Coronary artery (tissue), 2 donors: ENCODE results near the gene CFAP97.

Experiments
- DNase-seq: peaks from one replicate; pipeline ENCODE4 v3.0.0-alpha.2; 2017; ENCODE audit warnings: low spot score
- H3K27ac ChIP-seq, 2 donors: fragments of 200-600 bp; sonication (generic); one replicate each; pipeline ENCODE4 v1.5.1; 2016 to 2019
- H3K4me3 ChIP-seq: fragments of 200-600 bp; sonication (generic); 2 replicates; pipeline ENCODE4 v1.5.1; 2016; ENCODE audit warnings: mild to moderate bottlenecking, moderate library complexity
- TF ChIP-seq, protein P1 (sequence below): fragments of 200-600 bp; sonication (generic); IDR thresholded peaks from one replicate; pipeline ENCODE4 v1.5.1; 2019; ENCODE audit warnings: antibody characterized with exemption

The CFAP97 gene

DNA sequence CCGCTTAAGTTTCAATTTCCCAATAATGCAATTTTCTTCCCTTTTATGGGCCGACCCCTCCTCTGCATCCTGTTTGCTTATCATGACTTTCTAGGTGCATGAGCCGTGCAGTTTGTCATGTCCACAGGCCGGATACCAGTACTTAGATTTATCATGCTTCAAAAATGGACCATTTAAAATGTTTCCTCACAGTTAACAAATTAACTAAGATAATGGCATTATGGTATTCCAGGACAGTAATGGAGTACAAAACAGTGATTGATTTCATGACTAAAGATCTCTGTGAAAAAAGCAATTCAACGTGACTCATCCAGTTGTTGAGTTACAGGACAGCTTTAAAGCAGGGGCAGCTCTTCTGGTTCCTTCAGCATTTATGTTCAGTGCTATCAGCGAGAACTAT lies 28.6 kb upstream of the CFAP97 start:
- no peak for DNase-seq
- Histone ChIP-seq H3K27ac (no peak overlapping the region), H3K4me3 (no peak overlapping the region)
- TF ChIP-seq, protein P1, sequence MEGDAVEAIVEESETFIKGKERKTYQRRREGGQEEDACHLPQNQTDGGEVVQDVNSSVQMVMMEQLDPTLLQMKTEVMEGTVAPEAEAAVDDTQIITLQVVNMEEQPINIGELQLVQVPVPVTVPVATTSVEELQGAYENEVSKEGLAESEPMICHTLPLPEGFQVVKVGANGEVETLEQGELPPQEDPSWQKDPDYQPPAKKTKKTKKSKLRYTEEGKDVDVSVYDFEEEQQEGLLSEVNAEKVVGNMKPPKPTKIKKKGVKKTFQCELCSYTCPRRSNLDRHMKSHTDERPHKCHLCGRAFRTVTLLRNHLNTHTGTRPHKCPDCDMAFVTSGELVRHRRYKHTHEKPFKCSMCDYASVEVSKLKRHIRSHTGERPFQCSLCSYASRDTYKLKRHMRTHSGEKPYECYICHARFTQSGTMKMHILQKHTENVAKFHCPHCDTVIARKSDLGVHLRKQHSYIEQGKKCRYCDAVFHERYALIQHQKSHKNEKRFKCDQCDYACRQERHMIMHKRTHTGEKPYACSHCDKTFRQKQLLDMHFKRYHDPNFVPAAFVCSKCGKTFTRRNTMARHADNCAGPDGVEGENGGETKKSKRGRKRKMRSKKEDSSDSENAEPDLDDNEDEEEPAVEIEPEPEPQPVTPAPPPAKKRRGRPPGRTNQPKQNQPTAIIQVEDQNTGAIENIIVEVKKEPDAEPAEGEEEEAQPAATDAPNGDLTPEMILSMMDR, result no peak

GRCh38 chr4:185229021-185229818 lies 25.4 kb upstream of the CFAP97 start:
- DNase-seq, result no peak
- Histone ChIP-seq H3K4me3 (no peak overlapping the region), H3K27ac (no peak overlapping the region)
- TF ChIP-seq, protein P1, result no peak

DNA sequence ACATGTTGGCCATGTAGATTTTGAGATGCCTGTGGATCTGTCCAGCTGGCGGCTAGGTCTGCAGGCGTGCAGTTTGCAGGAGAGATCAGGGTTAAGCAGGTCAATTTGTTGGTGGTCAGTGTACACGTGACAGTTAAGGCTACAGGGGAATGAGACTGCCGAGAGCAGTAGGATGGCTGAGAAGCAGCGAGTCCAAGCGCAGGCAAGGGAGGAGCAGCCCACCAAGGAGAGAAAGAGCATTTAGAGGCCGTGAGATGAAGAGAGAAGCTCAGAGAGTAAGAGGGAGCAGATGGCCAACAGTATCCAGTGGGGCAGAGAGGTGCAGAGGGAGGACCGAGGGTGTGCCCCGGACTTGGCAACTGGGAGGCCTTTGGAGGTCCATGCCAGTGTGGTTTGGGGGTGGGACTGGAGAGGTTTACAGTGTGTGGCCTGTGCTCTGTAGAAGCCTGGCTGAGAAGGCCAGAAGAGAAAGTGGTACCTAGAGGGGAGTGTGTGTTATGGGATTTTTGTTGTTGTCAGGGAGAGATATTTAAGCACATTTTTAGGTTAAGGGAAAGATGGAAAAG lies 24.0 kb upstream of the CFAP97 start:
- TF ChIP-seq, protein P1, result no peak

DNA sequence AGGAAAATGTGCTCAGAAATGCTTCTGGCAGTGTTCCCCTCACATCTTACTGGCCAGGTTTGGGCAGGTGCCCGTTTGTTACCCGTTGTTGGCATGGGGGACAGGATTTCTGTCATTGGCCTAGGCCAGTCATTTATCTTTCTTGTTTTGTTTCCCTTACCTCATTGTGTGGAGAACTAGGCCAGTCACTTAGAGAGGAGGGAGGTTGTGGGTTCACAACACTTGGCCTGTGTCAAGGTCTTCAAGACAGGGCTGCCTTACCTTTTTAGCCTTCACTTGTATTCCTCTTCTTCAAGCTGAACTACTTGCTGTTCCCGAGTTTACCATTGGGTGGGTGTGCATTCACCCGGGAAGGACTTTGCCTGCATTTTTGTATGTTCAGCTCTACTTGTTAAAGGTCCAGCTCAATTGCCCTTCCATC lies 23.3 kb upstream of the CFAP97 start:
- H3K27ac ChIP-seq, result no peak overlapping the region
- H3K4me3 ChIP-seq, result no peak overlapping the region
- no peak for DNase-seq
- TF ChIP-seq, protein P1, result no peak

More for the DNA sequence above, 24.0 kb upstream of the CFAP97 start:
- Histone ChIP-seq H3K4me3 (no peak overlapping the region), H3K27ac (no peak overlapping the region)
- DNase-seq, result no peak

DNA sequence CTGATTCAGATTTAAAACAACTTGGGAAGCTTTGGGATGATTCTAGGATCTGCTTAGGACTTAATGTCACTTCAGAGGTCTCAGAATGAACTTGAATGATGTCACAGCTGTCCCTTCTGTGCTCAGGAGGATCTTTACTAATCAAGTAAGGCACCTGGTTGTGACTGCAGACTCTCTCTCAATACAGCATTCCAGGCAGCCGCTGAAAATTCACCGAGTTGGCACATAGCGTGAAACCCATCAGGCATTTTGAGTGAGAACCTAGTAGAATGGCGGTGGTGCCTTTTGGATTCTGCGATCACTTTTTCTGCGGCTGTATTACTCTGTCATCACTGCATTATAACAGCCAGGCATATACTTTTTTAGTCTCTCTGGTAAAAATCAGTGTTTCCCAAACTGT lies 22.1 kb upstream of the CFAP97 start:
- DNase-seq, result no peak
- H3K27ac ChIP-seq, result no peak overlapping the region
- TF ChIP-seq, protein P1, result no peak
- no peak overlapping the region for H3K4me3 ChIP-seq

- Histone ChIP-seq H3K4me3 (no peak overlapping the region), H3K27ac (no peak overlapping the region)
- TF ChIP-seq, protein P1, result no peak
- DNase-seq, result no peak
These were observed 20.8 kb upstream of the CFAP97 start for GRCh38 chr4:185224597-185224996.

GRCh38 chr4:185222598-185222997 lies 18.8 kb upstream of the CFAP97 start:
- DNase-seq, result no peak
- TF ChIP-seq, protein P1, result no peak
- Histone ChIP-seq H3K27ac (no peak overlapping the region), H3K4me3 (no peak overlapping the region)
